ENCODE data around the gene AP1S1. TPM values are rescaled to one million over a fixed set of nuclear protein-coding genes. Genes with fewer than 3 reads are reported as not detected.
"Not testable (repeated sequence)": the region's sequence is repeated elsewhere in the genome, so short reads cannot be mapped to it uniquely, and the experiment has no call there.

Gene AP1S1
- total RNA-seq, 1 donor from 2014 or later: 155 TPM

DNA sequence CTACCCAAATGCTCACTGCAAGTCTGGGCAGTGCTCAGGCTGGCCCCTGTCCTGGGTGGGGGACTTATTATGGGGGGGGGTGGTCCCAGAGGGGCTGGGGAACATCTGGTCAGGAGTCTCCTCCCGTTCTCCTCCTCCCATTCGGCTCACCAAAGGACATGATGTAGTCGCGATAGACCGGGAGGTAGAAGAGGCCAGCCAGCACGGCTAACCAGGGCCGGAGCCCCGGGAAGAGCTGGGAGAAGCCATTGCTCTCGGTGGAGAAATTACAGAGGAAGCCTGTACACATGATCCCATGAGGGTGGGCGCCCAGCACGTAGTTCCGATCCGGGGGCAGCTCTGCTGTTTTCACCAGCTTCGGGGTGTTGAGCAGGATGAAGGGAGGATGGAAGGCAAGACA lies 44.2 kb downstream of the AP1S1 start:
- H3K36me3 ChIP-seq (ENCODE audit: control insufficient read depth, insufficient read depth, low read length): no peaks in the 10 kb centered on the region
- no peak for DNase-seq (ENCODE audit: low read depth)
- TF ChIP-seq, protein P1, sequence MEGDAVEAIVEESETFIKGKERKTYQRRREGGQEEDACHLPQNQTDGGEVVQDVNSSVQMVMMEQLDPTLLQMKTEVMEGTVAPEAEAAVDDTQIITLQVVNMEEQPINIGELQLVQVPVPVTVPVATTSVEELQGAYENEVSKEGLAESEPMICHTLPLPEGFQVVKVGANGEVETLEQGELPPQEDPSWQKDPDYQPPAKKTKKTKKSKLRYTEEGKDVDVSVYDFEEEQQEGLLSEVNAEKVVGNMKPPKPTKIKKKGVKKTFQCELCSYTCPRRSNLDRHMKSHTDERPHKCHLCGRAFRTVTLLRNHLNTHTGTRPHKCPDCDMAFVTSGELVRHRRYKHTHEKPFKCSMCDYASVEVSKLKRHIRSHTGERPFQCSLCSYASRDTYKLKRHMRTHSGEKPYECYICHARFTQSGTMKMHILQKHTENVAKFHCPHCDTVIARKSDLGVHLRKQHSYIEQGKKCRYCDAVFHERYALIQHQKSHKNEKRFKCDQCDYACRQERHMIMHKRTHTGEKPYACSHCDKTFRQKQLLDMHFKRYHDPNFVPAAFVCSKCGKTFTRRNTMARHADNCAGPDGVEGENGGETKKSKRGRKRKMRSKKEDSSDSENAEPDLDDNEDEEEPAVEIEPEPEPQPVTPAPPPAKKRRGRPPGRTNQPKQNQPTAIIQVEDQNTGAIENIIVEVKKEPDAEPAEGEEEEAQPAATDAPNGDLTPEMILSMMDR (IDR thresholded peaks at IDR 0.05; ENCODE audit: insufficient read depth, low read length, poor library complexity, severe bottlenecking): no peak
- no peak overlapping the region for H3K4me3 ChIP-seq (ENCODE audit: low read depth, low read length)
- peaks cover 39% of the 10 kb centered on the region for H3K27me3 ChIP-seq (ENCODE audit: control insufficient read depth, insufficient read depth, low read length)

DNA sequence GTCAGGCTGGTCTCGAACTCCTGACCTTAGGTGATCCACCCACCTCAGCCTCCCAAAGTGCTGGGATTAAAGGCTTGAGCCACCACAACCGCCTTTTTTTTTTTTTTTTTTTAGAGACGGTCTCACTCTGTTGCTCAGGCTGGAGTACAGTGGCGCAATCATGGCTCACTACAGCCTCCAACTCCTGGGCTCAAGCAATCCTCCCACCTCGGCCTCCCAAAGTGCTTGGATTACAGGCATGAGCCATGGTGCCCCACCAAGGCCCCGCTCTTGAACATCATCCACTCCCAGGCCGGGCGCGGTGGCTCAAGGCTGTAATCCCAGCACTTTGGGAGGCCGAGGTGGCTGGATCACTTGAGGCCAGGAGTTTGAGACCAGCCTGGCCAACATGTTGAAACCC lies 45.2 kb downstream of the AP1S1 start:
- H3K36me3 ChIP-seq (ENCODE audit: control insufficient read depth, insufficient read depth, low read length); H3K4me3 ChIP-seq (ENCODE audit: low read depth, low read length); DNase-seq (ENCODE audit: low read depth): not testable (repeated sequence)
- H3K27me3 ChIP-seq (ENCODE audit: control insufficient read depth, insufficient read depth, low read length): peaks cover 40% of the 10 kb centered on the region

DNA sequence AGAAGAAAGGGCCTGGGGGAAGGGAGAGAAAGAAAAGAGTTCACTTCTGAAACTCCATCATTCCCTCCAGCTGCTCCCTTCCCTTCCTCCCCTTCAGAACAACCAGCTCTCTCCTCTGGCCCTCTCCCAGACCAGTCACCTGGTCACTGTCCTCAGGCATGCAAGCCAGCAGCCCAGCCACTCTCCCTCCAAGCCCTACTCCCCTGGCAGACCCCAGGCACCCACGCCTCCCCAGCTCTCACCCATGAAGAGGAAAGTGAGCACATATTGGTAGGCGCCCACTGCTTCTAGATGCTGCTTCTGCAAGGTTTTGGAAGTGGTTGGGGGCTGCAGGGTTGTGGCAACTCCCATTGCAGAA lies 46.2 kb downstream of the AP1S1 start:
- TF ChIP-seq, protein P1 (IDR thresholded peaks at IDR 0.05; ENCODE audit: insufficient read depth, low read length, poor library complexity, severe bottlenecking): no peak
- Histone ChIP-seq H3K4me3 (ENCODE audit: low read depth, low read length) (no peak overlapping the region), H3K36me3 (ENCODE audit: control insufficient read depth, insufficient read depth, low read length) (no peaks in the 10 kb centered on the region), H3K27me3 (ENCODE audit: control insufficient read depth, insufficient read depth, low read length) (peaks cover 40% of the 10 kb centered on the region)
- DNase-seq (ENCODE audit: low read depth): no peak

DNA sequence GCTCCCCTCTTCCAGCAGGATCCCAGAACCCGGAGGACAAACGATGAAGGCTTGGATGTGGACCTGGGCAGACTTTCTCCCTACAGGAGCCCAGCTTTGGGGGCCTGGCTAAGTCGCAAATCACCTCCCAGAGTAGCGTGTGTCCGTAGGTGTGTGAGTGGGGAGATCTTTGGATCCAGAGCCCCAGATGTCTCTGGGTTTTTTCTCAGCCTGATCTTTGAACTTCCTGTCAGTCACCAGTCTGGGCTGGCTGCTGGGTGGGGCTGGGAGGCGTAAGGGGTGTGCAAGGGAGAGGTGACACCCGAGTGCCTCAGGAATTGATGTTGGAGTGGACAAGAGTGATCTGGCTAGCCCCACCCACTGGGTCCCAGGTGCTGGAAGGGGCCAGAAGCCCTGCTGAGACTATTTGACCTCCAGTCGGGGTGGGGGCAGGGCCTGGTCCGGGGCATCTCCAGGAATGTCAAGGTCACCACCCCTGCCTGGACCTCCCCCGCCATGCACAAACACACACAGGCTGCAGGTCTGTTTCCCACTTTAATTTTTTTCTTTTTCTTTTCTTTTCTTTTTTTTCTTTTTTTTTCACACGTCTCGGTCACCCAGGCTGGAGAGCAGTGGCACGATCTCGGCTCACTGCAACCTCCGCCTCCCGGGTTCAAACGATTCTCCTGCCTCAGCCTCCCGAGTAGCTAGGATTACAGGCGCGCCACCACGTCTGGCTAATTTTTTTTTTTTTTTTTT lies 46.8 kb downstream of the AP1S1 start, which contains the start of gene MOGAT3:
Gene MOGAT3 (minus strand): TSS at position 175 of the 738 bp plus-strand sequence. CDS start 182 bp downstream, outside the sequence.
- Histone ChIP-seq H3K36me3 (ENCODE audit: control insufficient read depth, insufficient read depth, low read length) (no peaks in the 10 kb centered on the region), H3K4me3 (ENCODE audit: low read depth, low read length) (no peak within 1 kb of the TSS), H3K27me3 (ENCODE audit: control insufficient read depth, insufficient read depth, low read length) (peaks cover 40% of the 10 kb centered on the region)
- TF ChIP-seq, protein P1 (IDR thresholded peaks at IDR 0.05; ENCODE audit: insufficient read depth, low read length, poor library complexity, severe bottlenecking): no peak
- DNase-seq (ENCODE audit: low read depth): no peak

DNA sequence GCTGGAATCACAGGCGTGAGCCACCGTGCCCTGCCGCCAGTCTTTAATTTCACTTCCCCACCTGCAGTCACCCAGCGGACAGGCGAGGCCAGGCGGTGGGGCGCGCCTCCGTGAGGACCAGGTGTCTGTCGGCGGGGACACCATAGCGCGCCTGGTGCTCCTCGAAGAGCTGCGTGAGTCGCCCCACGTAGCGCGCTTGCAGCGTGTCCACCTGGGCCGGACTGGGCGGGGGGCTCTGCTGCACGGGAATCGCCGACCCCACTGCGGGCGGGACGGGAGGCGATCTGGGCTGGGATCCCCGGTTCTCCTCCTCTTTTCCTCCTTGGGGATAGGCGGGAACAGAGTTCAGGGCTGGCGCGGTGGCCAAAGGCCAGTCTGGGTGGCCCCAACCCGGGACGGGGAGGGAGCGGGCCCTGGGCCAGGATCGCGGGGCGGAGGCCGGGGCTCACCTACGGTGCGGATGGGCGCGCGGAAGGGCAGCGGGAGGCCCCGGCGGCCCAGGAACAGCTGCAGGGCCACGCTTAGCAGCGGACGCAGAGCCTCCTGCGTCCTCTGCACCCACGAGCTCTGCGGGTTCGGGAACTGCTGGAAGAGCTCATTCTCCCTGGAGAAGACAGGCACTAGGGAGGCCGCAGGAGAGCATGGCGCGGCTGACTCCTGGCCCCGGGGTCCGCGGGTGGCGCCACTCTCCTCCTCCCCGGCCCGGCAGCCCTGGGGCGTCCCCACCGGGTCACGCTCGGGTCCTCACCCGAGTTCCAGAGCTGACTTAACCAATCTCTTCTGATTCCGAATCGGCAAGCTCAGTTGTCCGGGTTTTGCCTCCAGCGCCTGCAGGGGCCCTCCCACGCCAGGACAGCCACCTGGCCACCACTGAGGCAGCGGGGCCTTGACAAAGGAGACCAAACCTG lies 47.7 kb downstream of the AP1S1 start:
- H3K36me3 ChIP-seq (ENCODE audit: control insufficient read depth, insufficient read depth, low read length): no peaks in the 10 kb centered on the region
- TF ChIP-seq, protein P1 (IDR thresholded peaks at IDR 0.05; ENCODE audit: insufficient read depth, low read length, poor library complexity, severe bottlenecking): no peak

DNA sequence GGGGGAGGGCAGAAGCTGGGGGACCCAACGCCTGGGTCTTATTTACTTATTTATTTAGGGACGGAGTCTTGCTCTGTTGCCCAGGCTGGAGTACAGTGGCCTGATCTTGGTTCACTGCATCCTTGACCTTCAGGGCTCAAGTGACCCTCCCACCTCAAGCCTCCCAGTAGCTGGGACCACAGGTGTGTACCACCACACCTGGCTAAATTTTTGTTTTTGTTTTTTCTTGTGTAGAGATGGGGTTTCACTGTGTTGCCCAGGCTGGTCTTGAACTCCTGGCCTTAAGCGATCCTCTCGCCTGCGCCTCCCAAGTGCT lies 48.3 kb downstream of the AP1S1 start:
- Histone ChIP-seq H3K4me3 (ENCODE audit: low read depth, low read length) (no peak overlapping the region), H3K27me3 (ENCODE audit: control insufficient read depth, insufficient read depth, low read length) (peaks cover 40% of the 10 kb centered on the region), H3K36me3 (ENCODE audit: control insufficient read depth, insufficient read depth, low read length) (no peaks in the 10 kb centered on the region)
- no peak for DNase-seq (ENCODE audit: low read depth)
- TF ChIP-seq, protein P1 (IDR thresholded peaks at IDR 0.05; ENCODE audit: insufficient read depth, low read length, poor library complexity, severe bottlenecking): no peak

More for the DNA sequence above, 47.7 kb downstream of the AP1S1 start:
- peaks cover 40% of the 10 kb centered on the region for H3K27me3 ChIP-seq (ENCODE audit: control insufficient read depth, insufficient read depth, low read length)
- no peak for DNase-seq (ENCODE audit: low read depth)
- H3K4me3 ChIP-seq (ENCODE audit: low read depth, low read length): no peak overlapping the region

DNA sequence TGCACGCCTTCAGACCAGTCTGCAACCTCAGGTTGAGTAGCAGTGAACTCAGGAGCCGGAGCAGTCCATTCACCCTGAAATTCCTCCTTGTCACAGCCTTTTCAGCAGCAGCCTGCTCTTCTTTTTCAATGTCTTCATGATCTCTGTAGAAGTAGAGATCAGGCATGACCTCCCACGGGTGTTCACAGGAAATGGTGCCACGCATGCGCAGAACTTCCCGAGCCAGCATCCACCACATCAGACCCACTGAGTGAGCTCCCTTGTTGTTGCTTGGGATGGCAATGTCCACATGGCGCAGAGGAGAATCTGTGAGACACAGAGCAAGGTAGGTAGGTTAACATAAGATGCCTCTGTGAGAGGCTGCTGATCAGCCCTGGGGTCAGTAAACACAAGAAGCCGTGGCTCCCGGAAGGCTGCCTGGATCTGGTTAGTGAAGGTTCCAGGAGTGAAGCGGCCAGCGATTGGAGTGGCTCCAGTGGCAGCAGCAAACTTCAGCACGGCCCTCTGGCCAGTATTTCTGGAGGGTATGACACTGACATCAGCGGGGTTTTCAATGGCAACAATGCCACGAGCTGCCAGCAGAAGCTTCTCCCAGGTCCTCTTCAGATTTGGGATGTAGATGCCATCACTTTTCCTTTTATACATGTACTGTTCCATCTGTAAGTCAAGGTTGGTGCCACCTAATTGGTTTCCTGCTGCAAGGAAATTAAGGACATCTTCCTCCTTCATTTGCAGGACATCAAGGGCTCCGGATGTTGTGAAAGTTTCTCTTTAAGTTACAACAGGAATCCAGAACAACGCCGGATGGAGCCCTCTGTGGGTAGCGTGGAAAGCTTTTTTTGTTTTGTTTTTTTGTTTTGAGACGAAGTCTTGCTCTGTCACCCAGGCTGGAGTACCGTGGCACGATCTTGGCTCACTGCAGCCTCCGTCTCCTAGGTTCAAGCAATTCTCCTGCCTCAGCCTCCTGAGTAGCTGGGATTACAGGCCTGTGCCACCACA lies 49.8 kb downstream of the AP1S1 start:
- H3K27me3 ChIP-seq (ENCODE audit: control insufficient read depth, insufficient read depth, low read length): peaks cover 35% of the 10 kb centered on the region
- not testable (repeated sequence) for DNase-seq (ENCODE audit: low read depth)

More for the DNA sequence above, 49.8 kb downstream of the AP1S1 start:
- H3K4me3 ChIP-seq (ENCODE audit: low read depth, low read length); H3K36me3 ChIP-seq (ENCODE audit: control insufficient read depth, insufficient read depth, low read length): not testable (repeated sequence)
